GM23248 (cell line): ENCODE measurements around the gene KLK4.

ENCODE experiments used
- EZH2 ChIP-seq: fragments of 200-600 bp; sonication (generic); IDR thresholded peaks from 2 replicates; pipeline ENCODE4 v1.6.1; 2018; ENCODE audit warnings: antibody characterized with exemption, mild to moderate bottlenecking; ENCODE audit not compliant: insufficient read depth, poor library complexity, severe bottlenecking
- EZH2phosphoT487 ChIP-seq: fragments of 200-600 bp; sonication (generic); IDR thresholded peaks from 2 replicates; pipeline ENCODE4 v1.6.1; 2018; ENCODE audit warnings: antibody characterized with exemption, moderate library complexity, mild to moderate bottlenecking, low read depth; ENCODE audit not compliant: insufficient read depth

DNA sequence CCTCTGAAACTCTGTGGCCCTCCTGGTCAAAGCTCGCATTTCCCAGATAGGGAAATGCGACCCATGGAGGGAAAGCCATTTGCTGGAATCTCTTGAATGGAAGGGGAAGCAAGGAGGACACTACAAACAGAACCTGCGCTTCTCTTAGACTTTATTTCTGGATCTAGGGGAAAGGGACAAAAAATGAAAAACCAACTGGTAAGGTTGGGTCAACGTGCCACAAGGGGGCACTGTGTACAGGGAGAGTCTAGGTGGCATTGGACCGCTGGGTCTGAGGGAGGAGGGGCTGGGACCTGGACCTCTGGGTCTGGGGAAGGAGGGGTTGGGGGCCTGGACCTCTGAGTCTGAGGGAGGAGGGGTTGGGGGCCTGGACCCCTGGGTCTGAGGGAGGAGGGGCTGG, 5.0 kb downstream of the KLK4 start:
- TF ChIP-seq EZH2phosphoT487: no peak
- no peak for TF ChIP-seq EZH2
